Mammary epithelial cell (primary cell): ENCODE measurements around the gene ALG2.

ENCODE experiments used
- EZH2 ChIP-seq: IDR thresholded peaks from 2 replicates; pipeline ENCODE4 v1.6.1; 2012; ENCODE audit warnings: low read length, inconsistent platforms, borderline replicate concordance
- TF ChIP-seq, protein P1 (sequence below), 2 donors: IDR thresholded peaks in 1 of 2; conservative IDR thresholded peaks in 1 of 2; 2 replicates each; pipeline ENCODE4 v1.5.1; 2011 to 2012; ENCODE audit warnings: inconsistent platforms in 2 of 2, low read length in 2 of 2, mild to moderate bottlenecking in 2 of 2, control low read depth in 1 of 2, low read depth in 1 of 2; ENCODE audit not compliant: insufficient read depth in 1 of 2; ENCODE audit errors: extremely low read depth in 1 of 2

DNA sequence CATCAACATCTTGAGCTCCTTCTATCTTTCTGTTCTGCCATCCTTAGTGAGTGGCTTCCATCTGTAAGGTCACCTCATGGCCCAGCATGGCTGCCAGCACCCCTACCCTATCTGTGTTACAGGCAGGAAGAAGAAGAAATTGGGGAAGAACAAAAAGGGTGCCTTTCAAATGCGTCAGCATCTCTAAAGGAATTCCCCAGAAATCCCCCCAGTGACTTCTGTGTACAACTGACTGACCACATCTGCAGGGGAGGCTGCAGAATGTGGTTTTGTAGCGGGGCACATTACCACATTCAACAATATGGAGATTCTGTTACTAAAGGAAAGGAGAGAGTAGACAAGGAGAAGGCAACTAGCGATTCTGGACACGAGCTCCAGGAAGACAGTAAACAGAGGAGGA lies 40.1 kb downstream of the ALG2 start:
- TF ChIP-seq, protein P1, sequence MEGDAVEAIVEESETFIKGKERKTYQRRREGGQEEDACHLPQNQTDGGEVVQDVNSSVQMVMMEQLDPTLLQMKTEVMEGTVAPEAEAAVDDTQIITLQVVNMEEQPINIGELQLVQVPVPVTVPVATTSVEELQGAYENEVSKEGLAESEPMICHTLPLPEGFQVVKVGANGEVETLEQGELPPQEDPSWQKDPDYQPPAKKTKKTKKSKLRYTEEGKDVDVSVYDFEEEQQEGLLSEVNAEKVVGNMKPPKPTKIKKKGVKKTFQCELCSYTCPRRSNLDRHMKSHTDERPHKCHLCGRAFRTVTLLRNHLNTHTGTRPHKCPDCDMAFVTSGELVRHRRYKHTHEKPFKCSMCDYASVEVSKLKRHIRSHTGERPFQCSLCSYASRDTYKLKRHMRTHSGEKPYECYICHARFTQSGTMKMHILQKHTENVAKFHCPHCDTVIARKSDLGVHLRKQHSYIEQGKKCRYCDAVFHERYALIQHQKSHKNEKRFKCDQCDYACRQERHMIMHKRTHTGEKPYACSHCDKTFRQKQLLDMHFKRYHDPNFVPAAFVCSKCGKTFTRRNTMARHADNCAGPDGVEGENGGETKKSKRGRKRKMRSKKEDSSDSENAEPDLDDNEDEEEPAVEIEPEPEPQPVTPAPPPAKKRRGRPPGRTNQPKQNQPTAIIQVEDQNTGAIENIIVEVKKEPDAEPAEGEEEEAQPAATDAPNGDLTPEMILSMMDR (conservative IDR thresholded peaks at IDR 0.05 in 1 of 2, IDR thresholded peaks at IDR 0.05 in 1 of 2; ENCODE audit: extremely low read depth in 1 of 2, insufficient read depth in 1 of 2, low read depth in 1 of 2, low read length in 2 of 2): no peak
- no peak for TF ChIP-seq EZH2
